GM23338 (cell line): ENCODE data around the gene PTGDS. TPM values are rescaled to one million over a fixed set of nuclear protein-coding genes. Genes with fewer than 3 reads are reported as not detected.

Experiments
- ATAC-seq: fragments of 200-7000 bp; cut with Tn5 transposase; 3 replicates; pipeline ENCODE4 v1.9.1; 2020
- DNase-seq: peaks from one replicate; pipeline ENCODE4 v3.0.0-alpha.2; 2015; ENCODE audit warnings: low spot score
- H2AFZ ChIP-seq: fragments of 200-600 bp; sonication (generic); 2 replicates; pipeline ENCODE4 v1.8.0; 2016; ENCODE audit warnings: antibody characterized with exemption, mild to moderate bottlenecking, moderate library complexity
- H3F3A ChIP-seq: fragments of 200-600 bp; sonication (generic); replicated peaks from 2 replicates; pipeline ENCODE4 v1.8.0; 2017; ENCODE audit warnings: antibody characterized with exemption, mixed run types, low read depth
- H3K27ac ChIP-seq: fragments of 200-600 bp; sonication (generic); 2 replicates; pipeline ENCODE4 v1.6.1; 2016; ENCODE audit warnings: low read depth
- H3K27me3 ChIP-seq: fragments of 200-600 bp; sonication (generic); 2 replicates; pipeline ENCODE4 v1.8.0; 2016; ENCODE audit warnings: mild to moderate bottlenecking, mixed run types, moderate library complexity; ENCODE audit not compliant: insufficient read depth
- H3K36me3 ChIP-seq: fragments of 200-600 bp; sonication (generic); 2 replicates; pipeline ENCODE4 v1.8.0; 2016; ENCODE audit warnings: mild to moderate bottlenecking; ENCODE audit not compliant: insufficient read depth
- H3K4me1 ChIP-seq: fragments of 200-600 bp; sonication (generic); 2 replicates; pipeline ENCODE4 v1.8.0; 2016; ENCODE audit warnings: mild to moderate bottlenecking, moderate library complexity; ENCODE audit not compliant: insufficient read depth
- H3K4me2 ChIP-seq: fragments of 200-600 bp; sonication (generic); 2 replicates; pipeline ENCODE4 v1.7.1; 2017; ENCODE audit warnings: mixed run types
- H3K4me3 ChIP-seq: fragments of 200-600 bp; sonication (generic); 2 replicates; pipeline ENCODE4 v1.6.1; 2016; ENCODE audit warnings: mixed run types
- H3K79me2 ChIP-seq: fragments of 200-600 bp; sonication (generic); replicated peaks from 2 replicates; pipeline ENCODE4 v1.8.0; 2017; ENCODE audit warnings: mild to moderate bottlenecking; ENCODE audit not compliant: insufficient read depth
- H3K9me2 ChIP-seq: fragments of 200-600 bp; sonication (generic); 2 replicates; pipeline ENCODE4 v1.8.0; 2017; ENCODE audit not compliant: insufficient read depth
- H4K20me1 ChIP-seq: fragments of 200-600 bp; sonication (generic); replicated peaks from 2 replicates; pipeline ENCODE4 v1.8.0; 2017; ENCODE audit warnings: mild to moderate bottlenecking; ENCODE audit not compliant: insufficient read depth
- H3K27ac Mint-ChIP-seq: 2 replicates; pipeline ENCODE4 v1.8.0; 2020; ENCODE audit warnings: inconsistent platforms, mild to moderate bottlenecking, moderate library complexity, mixed read lengths
- H3K27me3 Mint-ChIP-seq: 3 replicates; pipeline ENCODE4 v1.8.0; 2022; ENCODE audit warnings: low read depth, mild to moderate bottlenecking, moderate library complexity, mixed read lengths, inconsistent platforms; ENCODE audit not compliant: insufficient read depth, poor library complexity
- H3K36me3 Mint-ChIP-seq: 3 replicates; pipeline ENCODE4 v1.8.0; 2021; ENCODE audit warnings: low read depth, mild to moderate bottlenecking, inconsistent platforms, moderate library complexity, mixed read lengths
- H3K4me1 Mint-ChIP-seq: 3 replicates; pipeline ENCODE4 v1.8.0; 2020; ENCODE audit warnings: mild to moderate bottlenecking, inconsistent platforms, mixed read lengths
- H3K4me3 Mint-ChIP-seq: 3 replicates; pipeline ENCODE4 v1.8.0; 2021; ENCODE audit warnings: moderate library complexity, mild to moderate bottlenecking, inconsistent platforms, mixed read lengths
- H3K9me3 Mint-ChIP-seq: 3 replicates; pipeline ENCODE4 v1.8.0; 2020; ENCODE audit warnings: moderate library complexity, mild to moderate bottlenecking, inconsistent platforms, mixed read lengths
- CREB1 ChIP-seq: fragments of 250-450 bp; sonication (Bioruptor Pico); IDR thresholded peaks from 2 replicates; pipeline ENCODE4 v1.5.0; 2020; ENCODE audit warnings: low read depth, mild to moderate bottlenecking, moderate library complexity
- EZH2 ChIP-seq: fragments of 200-600 bp; sonication (generic); IDR thresholded peaks from one replicate; pipeline ENCODE4 v1.8.0; 2017; ENCODE audit warnings: antibody characterized with exemption, mild to moderate bottlenecking, low read depth; ENCODE audit not compliant: unreplicated experiment
- EZH2phosphoT487 ChIP-seq: fragments of 200-600 bp; sonication (generic); IDR thresholded peaks from one replicate; pipeline ENCODE4 v1.8.1; 2018; ENCODE audit warnings: antibody characterized with exemption; ENCODE audit not compliant: unreplicated experiment
- JUNB ChIP-seq: IDR thresholded peaks from one replicate; pipeline ENCODE4 v1.6.1; 2016; ENCODE audit warnings: antibody characterized with exemption; ENCODE audit not compliant: unreplicated experiment
- NANOG ChIP-seq: IDR thresholded peaks from 2 replicates; pipeline ENCODE4 v1.6.1; 2016; ENCODE audit warnings: antibody characterized with exemption, borderline replicate concordance
- POLR2AphosphoS5 ChIP-seq: IDR thresholded peaks from 2 replicates; pipeline ENCODE4 v1.6.1; 2016; ENCODE audit warnings: antibody characterized with exemption, low read depth
- STAT1 ChIP-seq: IDR thresholded peaks from one replicate; pipeline ENCODE4 v1.6.1; 2016; ENCODE audit warnings: antibody characterized with exemption; ENCODE audit not compliant: unreplicated experiment
- ZNF114 ChIP-seq: fragments of 250-450 bp; sonication (Bioruptor Pico); IDR thresholded peaks from 2 replicates; pipeline ENCODE4 v1.5.0; 2020; ENCODE audit warnings: mild to moderate bottlenecking, moderate library complexity
- ZNF331 ChIP-seq: fragments of 250-450 bp; sonication (Bioruptor Pico); IDR thresholded peaks from 2 replicates; pipeline ENCODE4 v1.5.0; 2020; ENCODE audit warnings: low read depth, mild to moderate bottlenecking, moderate library complexity
- polyA plus RNA-seq: library from polyadenylated mRNA; unstranded; fragments of >200 nt; fragmentation: Nextera tagmentation; extraction: Ambion mirVana; gene quantifications from 2 replicates; pipeline ENCODE4 v1.2.1, GENCODE V29; 2016
- total RNA-seq: library from RNA; depleted of rRNA; stranded (reverse); fragments of >200 nt; shearing (Covaris generic); gene quantifications from 2 replicates; pipeline ENCODE4 v1.2.3, GENCODE V29; 2014
- TF ChIP-seq, protein P1 (sequence below): IDR thresholded peaks from one replicate; pipeline ENCODE4 v1.6.1; 2018; ENCODE audit warnings: antibody characterized with exemption; ENCODE audit not compliant: unreplicated experiment
- TF ChIP-seq, protein P2 (sequence below): IDR thresholded peaks from 2 replicates; pipeline ENCODE4 v1.6.1; 2016; ENCODE audit warnings: antibody characterized with exemption
- TF ChIP-seq, protein P3 (sequence below), 2 experiments: fragments of 200-600 bp in 1 of 2; sonication (generic) in 1 of 2; conservative IDR thresholded peaks; 2 replicates each; pipeline versions ENCODE4 v1.5.1 to v1.6.1; 2016 to 2017; ENCODE audit warnings: antibody characterized with exemption in 2 of 2, low read depth in 2 of 2, mild to moderate bottlenecking in 2 of 2, moderate library complexity in 1 of 2
- TF ChIP-seq, protein P4 (sequence below): fragments of 250-450 bp; sonication (Bioruptor Pico); IDR thresholded peaks from 2 replicates; pipeline ENCODE4 v1.5.0; 2020; ENCODE audit warnings: mild to moderate bottlenecking, moderate library complexity

PTGDS gene
- total and polyA plus RNA-seq, 2 experiments from 2014 or later, result 1.9 to 3.1 TPM

DNA sequence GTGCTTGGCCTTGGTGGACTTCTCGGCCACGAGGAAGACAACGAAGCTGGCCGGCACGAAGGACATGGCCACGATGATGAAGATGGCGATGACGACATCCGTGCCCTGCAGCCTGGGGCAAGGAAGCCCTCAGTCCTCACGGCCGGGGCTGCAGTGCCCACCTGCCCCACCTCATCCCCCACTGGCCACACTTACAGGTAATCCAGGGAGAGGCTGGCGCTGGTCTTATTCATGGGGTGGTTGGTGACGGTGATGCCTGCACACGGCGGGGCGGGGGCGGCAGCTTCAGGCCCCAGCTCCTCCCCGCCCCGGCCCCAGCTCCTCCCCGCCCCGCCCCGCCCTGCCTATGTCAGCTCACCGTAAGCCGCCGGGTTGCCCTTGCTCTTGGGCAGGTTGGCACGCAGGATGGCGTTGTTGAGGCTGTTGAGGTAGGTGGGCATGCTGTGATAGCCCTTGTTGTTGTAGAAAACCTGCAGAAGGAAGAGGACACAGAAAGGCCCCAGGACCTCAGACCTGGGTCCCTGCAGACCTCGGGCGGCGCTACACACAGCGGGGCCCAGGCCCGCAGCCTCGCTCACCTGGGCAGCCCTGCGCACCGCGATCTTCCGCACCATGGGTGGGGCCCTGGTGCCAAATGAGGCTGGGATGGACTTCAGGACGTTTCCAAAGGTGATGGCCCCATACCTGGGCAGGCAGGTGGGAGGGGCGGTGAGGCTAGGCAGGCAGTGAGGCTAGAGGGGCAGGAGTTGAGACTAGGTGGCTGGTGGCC lies 34.8 kb downstream of the PTGDS start:
- H3F3A ChIP-seq, result no peaks in the 10 kb centered on the region
- H3K36me3 Mint-ChIP-seq, result peaks cover 2% of the 10 kb centered on the region; the same call in 1 of the 3 replicates
- no peak for DNase-seq
- no peaks in the 10 kb centered on the region for H3K36me3 ChIP-seq
- no peaks in the 10 kb centered on the region for H3K4me1 Mint-ChIP-seq
- H3K27ac ChIP-seq, result no peak overlapping the region
- H3K9me2 ChIP-seq, result no peaks in the 10 kb centered on the region
- H3K4me3 ChIP-seq, result no peak overlapping the region
- ATAC-seq, result no peak
- no peaks in the 10 kb centered on the region for H3K27me3 ChIP-seq
- no peaks in the 10 kb centered on the region for H3K79me2 ChIP-seq
- no peak for TF ChIP-seq JUNB
- no peak for TF ChIP-seq EZH2
- TF ChIP-seq, protein P1, sequence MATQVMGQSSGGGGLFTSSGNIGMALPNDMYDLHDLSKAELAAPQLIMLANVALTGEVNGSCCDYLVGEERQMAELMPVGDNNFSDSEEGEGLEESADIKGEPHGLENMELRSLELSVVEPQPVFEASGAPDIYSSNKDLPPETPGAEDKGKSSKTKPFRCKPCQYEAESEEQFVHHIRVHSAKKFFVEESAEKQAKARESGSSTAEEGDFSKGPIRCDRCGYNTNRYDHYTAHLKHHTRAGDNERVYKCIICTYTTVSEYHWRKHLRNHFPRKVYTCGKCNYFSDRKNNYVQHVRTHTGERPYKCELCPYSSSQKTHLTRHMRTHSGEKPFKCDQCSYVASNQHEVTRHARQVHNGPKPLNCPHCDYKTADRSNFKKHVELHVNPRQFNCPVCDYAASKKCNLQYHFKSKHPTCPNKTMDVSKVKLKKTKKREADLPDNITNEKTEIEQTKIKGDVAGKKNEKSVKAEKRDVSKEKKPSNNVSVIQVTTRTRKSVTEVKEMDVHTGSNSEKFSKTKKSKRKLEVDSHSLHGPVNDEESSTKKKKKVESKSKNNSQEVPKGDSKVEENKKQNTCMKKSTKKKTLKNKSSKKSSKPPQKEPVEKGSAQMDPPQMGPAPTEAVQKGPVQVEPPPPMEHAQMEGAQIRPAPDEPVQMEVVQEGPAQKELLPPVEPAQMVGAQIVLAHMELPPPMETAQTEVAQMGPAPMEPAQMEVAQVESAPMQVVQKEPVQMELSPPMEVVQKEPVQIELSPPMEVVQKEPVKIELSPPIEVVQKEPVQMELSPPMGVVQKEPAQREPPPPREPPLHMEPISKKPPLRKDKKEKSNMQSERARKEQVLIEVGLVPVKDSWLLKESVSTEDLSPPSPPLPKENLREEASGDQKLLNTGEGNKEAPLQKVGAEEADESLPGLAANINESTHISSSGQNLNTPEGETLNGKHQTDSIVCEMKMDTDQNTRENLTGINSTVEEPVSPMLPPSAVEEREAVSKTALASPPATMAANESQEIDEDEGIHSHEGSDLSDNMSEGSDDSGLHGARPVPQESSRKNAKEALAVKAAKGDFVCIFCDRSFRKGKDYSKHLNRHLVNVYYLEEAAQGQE, result no peak
- TF ChIP-seq, protein P2, sequence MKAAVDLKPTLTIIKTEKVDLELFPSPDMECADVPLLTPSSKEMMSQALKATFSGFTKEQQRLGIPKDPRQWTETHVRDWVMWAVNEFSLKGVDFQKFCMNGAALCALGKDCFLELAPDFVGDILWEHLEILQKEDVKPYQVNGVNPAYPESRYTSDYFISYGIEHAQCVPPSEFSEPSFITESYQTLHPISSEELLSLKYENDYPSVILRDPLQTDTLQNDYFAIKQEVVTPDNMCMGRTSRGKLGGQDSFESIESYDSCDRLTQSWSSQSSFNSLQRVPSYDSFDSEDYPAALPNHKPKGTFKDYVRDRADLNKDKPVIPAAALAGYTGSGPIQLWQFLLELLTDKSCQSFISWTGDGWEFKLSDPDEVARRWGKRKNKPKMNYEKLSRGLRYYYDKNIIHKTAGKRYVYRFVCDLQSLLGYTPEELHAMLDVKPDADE, result no peak
- TF ChIP-seq POLR2AphosphoS5, result no peak
- TF ChIP-seq, protein P3, sequence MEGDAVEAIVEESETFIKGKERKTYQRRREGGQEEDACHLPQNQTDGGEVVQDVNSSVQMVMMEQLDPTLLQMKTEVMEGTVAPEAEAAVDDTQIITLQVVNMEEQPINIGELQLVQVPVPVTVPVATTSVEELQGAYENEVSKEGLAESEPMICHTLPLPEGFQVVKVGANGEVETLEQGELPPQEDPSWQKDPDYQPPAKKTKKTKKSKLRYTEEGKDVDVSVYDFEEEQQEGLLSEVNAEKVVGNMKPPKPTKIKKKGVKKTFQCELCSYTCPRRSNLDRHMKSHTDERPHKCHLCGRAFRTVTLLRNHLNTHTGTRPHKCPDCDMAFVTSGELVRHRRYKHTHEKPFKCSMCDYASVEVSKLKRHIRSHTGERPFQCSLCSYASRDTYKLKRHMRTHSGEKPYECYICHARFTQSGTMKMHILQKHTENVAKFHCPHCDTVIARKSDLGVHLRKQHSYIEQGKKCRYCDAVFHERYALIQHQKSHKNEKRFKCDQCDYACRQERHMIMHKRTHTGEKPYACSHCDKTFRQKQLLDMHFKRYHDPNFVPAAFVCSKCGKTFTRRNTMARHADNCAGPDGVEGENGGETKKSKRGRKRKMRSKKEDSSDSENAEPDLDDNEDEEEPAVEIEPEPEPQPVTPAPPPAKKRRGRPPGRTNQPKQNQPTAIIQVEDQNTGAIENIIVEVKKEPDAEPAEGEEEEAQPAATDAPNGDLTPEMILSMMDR (conservative IDR thresholded peaks at IDR 0.05; ENCODE audit: low read depth in 2 of 2), result no peak
- TF ChIP-seq EZH2phosphoT487, result no peak
- TF ChIP-seq, protein P4, sequence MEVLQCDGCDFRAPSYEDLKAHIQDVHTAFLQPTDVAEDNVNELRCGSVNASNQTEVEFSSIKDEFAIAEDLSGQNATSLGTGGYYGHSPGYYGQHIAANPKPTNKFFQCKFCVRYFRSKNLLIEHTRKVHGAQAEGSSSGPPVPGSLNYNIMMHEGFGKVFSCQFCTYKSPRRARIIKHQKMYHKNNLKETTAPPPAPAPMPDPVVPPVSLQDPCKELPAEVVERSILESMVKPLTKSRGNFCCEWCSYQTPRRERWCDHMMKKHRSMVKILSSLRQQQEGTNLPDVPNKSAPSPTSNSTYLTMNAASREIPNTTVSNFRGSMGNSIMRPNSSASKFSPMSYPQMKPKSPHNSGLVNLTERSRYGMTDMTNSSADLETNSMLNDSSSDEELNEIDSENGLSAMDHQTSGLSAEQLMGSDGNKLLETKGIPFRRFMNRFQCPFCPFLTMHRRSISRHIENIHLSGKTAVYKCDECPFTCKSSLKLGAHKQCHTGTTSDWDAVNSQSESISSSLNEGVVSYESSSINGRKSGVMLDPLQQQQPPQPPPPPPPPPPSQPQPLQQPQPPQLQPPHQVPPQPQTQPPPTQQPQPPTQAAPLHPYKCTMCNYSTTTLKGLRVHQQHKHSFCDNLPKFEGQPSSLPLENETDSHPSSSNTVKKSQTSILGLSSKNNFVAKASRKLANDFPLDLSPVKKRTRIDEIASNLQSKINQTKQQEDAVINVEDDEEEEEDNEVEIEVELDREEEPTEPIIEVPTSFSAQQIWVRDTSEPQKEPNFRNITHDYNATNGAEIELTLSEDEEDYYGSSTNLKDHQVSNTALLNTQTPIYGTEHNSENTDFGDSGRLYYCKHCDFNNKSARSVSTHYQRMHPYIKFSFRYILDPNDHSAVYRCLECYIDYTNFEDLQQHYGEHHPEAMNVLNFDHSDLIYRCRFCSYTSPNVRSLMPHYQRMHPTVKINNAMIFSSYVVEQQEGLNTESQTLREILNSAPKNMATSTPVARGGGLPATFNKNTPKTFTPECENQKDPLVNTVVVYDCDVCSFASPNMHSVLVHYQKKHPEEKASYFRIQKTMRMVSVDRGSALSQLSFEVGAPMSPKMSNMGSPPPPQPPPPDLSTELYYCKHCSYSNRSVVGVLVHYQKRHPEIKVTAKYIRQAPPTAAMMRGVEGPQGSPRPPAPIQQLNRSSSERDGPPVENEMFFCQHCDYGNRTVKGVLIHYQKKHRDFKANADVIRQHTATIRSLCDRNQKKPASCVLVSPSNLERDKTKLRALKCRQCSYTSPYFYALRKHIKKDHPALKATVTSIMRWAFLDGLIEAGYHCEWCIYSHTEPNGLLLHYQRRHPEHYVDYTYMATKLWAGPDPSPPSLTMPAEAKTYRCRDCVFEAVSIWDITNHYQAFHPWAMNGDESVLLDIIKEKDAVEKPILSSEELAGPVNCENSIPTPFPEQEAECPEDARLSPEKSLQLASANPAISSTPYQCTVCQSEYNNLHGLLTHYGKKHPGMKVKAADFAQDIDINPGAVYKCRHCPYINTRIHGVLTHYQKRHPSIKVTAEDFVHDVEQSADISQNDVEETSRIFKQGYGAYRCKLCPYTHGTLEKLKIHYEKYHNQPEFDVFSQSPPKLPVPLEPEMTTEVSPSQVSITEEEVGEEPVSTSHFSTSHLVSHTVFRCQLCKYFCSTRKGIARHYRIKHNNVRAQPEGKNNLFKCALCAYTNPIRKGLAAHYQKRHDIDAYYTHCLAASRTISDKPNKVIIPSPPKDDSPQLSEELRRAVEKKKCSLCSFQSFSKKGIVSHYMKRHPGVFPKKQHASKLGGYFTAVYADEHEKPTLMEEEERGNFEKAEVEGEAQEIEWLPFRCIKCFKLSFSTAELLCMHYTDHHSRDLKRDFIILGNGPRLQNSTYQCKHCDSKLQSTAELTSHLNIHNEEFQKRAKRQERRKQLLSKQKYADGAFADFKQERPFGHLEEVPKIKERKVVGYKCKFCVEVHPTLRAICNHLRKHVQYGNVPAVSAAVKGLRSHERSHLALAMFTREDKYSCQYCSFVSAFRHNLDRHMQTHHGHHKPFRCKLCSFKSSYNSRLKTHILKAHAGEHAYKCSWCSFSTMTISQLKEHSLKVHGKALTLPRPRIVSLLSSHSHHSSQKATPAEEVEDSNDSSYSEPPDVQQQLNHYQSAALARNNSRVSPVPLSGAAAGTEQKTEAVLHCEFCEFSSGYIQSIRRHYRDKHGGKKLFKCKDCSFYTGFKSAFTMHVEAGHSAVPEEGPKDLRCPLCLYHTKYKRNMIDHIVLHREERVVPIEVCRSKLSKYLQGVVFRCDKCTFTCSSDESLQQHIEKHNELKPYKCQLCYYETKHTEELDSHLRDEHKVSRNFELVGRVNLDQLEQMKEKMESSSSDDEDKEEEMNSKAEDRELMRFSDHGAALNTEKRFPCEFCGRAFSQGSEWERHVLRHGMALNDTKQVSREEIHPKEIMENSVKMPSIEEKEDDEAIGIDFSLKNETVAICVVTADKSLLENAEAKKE, result no peak
- TF ChIP-seq ZNF331 (CRISPR knock-in tag), result no peak
- TF ChIP-seq STAT1, result no peak
- TF ChIP-seq CREB1 (CRISPR knock-in tag), result no peak
- TF ChIP-seq ZNF114, result no peak
- no peak for TF ChIP-seq NANOG
- H3K27me3 Mint-ChIP-seq, result no peaks in the 10 kb centered on the region
- no peak overlapping the region for H3K4me2 ChIP-seq
- H2AFZ ChIP-seq, result no peak overlapping the region
- H4K20me1 ChIP-seq, result no peaks in the 10 kb centered on the region
- no peak overlapping the region for H3K27ac Mint-ChIP-seq
- H3K4me3 Mint-ChIP-seq, result no peak overlapping the region
- no peaks in the 10 kb centered on the region for H3K4me1 ChIP-seq
- no peaks in the 10 kb centered on the region for H3K9me3 Mint-ChIP-seq
